Hepatic stellate cell (primary cell): ENCODE results near the gene ALKBH1.
"Not testable (repeated sequence)": the region's sequence is repeated elsewhere in the genome, so short reads cannot be mapped to it uniquely, and the experiment has no call there.

Experiments used
- DNase-seq: peaks from one replicate; pipeline ENCODE4 v3.0.0; 2011; ENCODE audit warnings: low spot score

ALKBH1 gene

GRCh38 chr14:77673193-77673592 lies 34.6 kb downstream of the ALKBH1 start:
- no peak for DNase-seq

GRCh38 chr14:77667331-77667730 lies 40.5 kb downstream of the ALKBH1 start:
- DNase-seq = no peak

GRCh38 chr14:77663293-77663692 lies 44.5 kb downstream of the ALKBH1 start:
- DNase-seq = no peak

GRCh38 chr14:77661562-77661961 lies 46.3 kb downstream of the ALKBH1 start:
- DNase-seq = not testable (repeated sequence)

- no peak for DNase-seq
Observed at GRCh38 chr14:77660754-77661153, 47.1 kb downstream of the ALKBH1 start.

- DNase-seq = no peak
Observed at GRCh38 chr14:77659831-77660230, 48.0 kb downstream of the ALKBH1 start.

- DNase-seq = no peak
Observed at GRCh38 chr14:77657280-77657679, 50.5 kb downstream of the ALKBH1 start.

GRCh38 chr14:77654001-77654441 lies 53.8 kb downstream of the ALKBH1 start:
- no peak for DNase-seq

GRCh38 chr14:77649326-77649725 lies 58.5 kb downstream of the ALKBH1 start:
- no peak for DNase-seq

- DNase-seq = no peak
Observed at GRCh38 chr14:77648520-77649200, 59.2 kb downstream of the ALKBH1 start.

- DNase-seq = no peak
Observed at GRCh38 chr14:77647853-77648252, 60.0 kb downstream of the ALKBH1 start.

GRCh38 chr14:77646907-77647306 lies 60.9 kb downstream of the ALKBH1 start:
- no peak for DNase-seq

- no peak for DNase-seq
Observed at GRCh38 chr14:77645520-77646230, 62.1 kb downstream of the ALKBH1 start.

GRCh38 chr14:77642407-77642806 lies 65.4 kb downstream of the ALKBH1 start:
- DNase-seq = no peak

GRCh38 chr14:77641534-77642341 lies 66.1 kb downstream of the ALKBH1 start:
- peak; percentile 74 for DNase-seq

- no peak for DNase-seq
Observed at GRCh38 chr14:77640756-77641533, 66.9 kb downstream of the ALKBH1 start.

- DNase-seq = peak; percentile 81
Observed at GRCh38 chr14:77638771-77639171, 69.1 kb downstream of the ALKBH1 start.

GRCh38 chr14:77635869-77636268 lies 72.0 kb downstream of the ALKBH1 start:
- DNase-seq = not testable (repeated sequence)

- not testable (repeated sequence) for DNase-seq
Observed at GRCh38 chr14:77635466-77635865, 72.4 kb downstream of the ALKBH1 start.

- DNase-seq = no peak
Observed at GRCh38 chr14:77630111-77630510, 77.7 kb downstream of the ALKBH1 start.

- DNase-seq = no peak
Observed at GRCh38 chr14:77625360-77625759, 82.5 kb downstream of the ALKBH1 start.

GRCh38 chr14:77623201-77623600 lies 84.6 kb downstream of the ALKBH1 start:
- no peak for DNase-seq
